Right lobe of liver (tissue), 4 donors: ENCODE measurements around the gene ADARB2.

Experiments
- CTCF ChIP-seq, 4 donors: fragments of 200-600 bp in 3 of 4; fragments of 450-650 bp in 1 of 4; IDR thresholded peaks; one replicate each; pipeline versions ENCODE4 v1.5.1 to v1.8.0; 2016 to 2022; ENCODE audit warnings: antibody characterized with exemption in 4 of 4, mild to moderate bottlenecking in 2 of 4
- POLR2A ChIP-seq: fragments of 450-650 bp; IDR thresholded peaks from one replicate; pipeline ENCODE4 v1.6.1; 2017; ENCODE audit warnings: antibody characterized with exemption, mild to moderate bottlenecking
- donor health status: DM: no; HTN: no; CAD: no.
- donor health status: DM: no; HTN: no; CAD: no.
- donor health status: DM: no; HTN: yes; CAD: no.

- TF ChIP-seq POLR2A (no peak), CTCF (IDR thresholded peaks at IDR 0.05) (no peak)
These were observed 197.2 kb downstream of the ADARB2 start for GRCh38 chr10:1540144-1540543.
